Activated naive CD4-positive, alpha-beta T cell treated with anti-CD3 and anti-CD28 coated beads for 36 hours (primary cell): ENCODE results near the gene MYCN. TPM values are rescaled to one million over a fixed set of nuclear protein-coding genes. Genes with fewer than 3 reads are reported as not detected.
"Not testable (repeated sequence)": the region's sequence is repeated elsewhere in the genome, so short reads cannot be mapped to it uniquely, and the experiment has no call there.

Experiments
- CTCF ChIA-PET: fragments of 350-600 bp; sonication (Branson Sonifier 250); formaldehyde crosslinking; loops from one replicate; lab custom pipeline; 2021; ENCODE audit warnings: antibody characterized with exemption; lab: Charles Lee
- DNase-seq: peaks from one replicate; pipeline ENCODE4 v3.0.0-alpha.2; 2020
- H3K27ac Mint-ChIP-seq: one replicate; pipeline ENCODE4 v1.8.0; 2021; ENCODE audit warnings: mild to moderate bottlenecking, mixed read lengths
- H3K27me3 Mint-ChIP-seq: one replicate; pipeline ENCODE4 v1.8.0; 2021; ENCODE audit warnings: low read depth, mixed read lengths
- H3K36me3 Mint-ChIP-seq: one replicate; pipeline ENCODE4 v1.8.0; 2021; ENCODE audit warnings: low read depth, mixed read lengths
- H3K4me1 Mint-ChIP-seq: one replicate; pipeline ENCODE4 v1.8.0; 2021; ENCODE audit warnings: low read depth, mixed read lengths
- H3K4me3 Mint-ChIP-seq: one replicate; pipeline ENCODE4 v1.8.0; 2021; ENCODE audit warnings: mild to moderate bottlenecking, moderate library complexity, mixed read lengths
- H3K9me3 Mint-ChIP-seq: one replicate; pipeline ENCODE4 v1.8.0; 2021; ENCODE audit warnings: mixed read lengths
- intact Hi-C: fragments of 100-400 bp; cut with micrococcal nuclease; formaldehyde crosslinking; loops from one replicate; pipeline ENCODE4 v1.15.1; 2023
- total RNA-seq, 2 experiments: library from RNA; stranded (reverse); gene quantifications; one replicate each; pipeline ENCODE4 v1.2.3, GENCODE V29; 2021

Gene MYCN
- total RNA-seq, 2 experiments from 2014 or later, result 0.19 TPM; not detected in 1

DNA sequence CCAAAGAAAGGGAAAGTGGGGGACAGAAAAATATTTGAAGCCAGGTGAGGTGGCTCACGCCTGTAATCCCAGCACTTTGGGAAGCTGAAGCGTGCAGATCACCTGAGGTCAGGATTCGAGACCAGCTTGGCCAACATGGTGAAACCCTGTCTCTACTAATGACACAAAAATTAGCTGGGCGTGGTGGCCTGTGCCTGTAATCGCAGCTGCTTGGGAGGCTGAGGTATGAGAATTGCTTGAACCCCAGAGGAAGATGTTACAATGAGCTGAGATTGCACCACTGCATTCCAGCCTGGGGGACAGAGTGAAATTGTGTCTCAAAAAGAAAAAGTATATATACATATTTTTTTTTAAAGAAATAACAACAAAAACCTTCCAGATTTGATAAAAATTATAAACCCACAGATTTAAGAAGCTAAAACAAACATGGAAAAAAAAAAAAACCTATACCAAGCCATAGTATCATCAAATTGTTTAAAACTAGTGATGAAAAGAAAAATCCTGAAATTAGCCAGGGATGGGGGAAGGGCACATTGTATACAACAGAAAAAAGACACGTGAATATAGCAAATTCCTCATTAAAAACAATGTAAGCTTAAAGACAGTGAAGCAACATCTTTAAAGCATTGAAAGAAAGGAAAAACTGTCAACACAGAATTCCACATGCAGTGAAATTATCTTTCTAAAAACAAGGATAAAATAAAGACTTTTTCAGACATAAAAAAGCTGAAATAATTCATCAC, 40.4 kb upstream of the MYCN start:
- Mint-ChIP-seq H3K27ac (no peak overlapping the region), H3K9me3 (peaks cover 14% of the 10 kb centered on the region), H3K36me3 (no peaks in the 10 kb centered on the region), H3K4me3 (no peak overlapping the region), H3K4me1 (no peaks in the 10 kb centered on the region), H3K27me3 (no peaks in the 10 kb centered on the region)
- CTCF ChIA-PET, result interaction anchor here (0.6 kb wide), 1 partner anchor 31 kb away, joined by 3 read pairs; no protein-coding TSS in a partner anchor
- no peak for DNase-seq
- intact Hi-C loops, result no loop called here

GRCh38 chr2:15901095-15901807, 39.1 kb upstream of the MYCN start:
- peaks cover 14% of the 10 kb centered on the region for H3K9me3 Mint-ChIP-seq
- no peak overlapping the region for H3K27ac Mint-ChIP-seq
- H3K36me3 Mint-ChIP-seq, result no peaks in the 10 kb centered on the region
- no peaks in the 10 kb centered on the region for H3K4me1 Mint-ChIP-seq
- CTCF ChIA-PET, result no interaction called here
- no peak for DNase-seq
- peaks cover 4% of the 10 kb centered on the region for H3K27me3 Mint-ChIP-seq
- intact Hi-C loops, result no loop called here
- no peak overlapping the region for H3K4me3 Mint-ChIP-seq

DNA sequence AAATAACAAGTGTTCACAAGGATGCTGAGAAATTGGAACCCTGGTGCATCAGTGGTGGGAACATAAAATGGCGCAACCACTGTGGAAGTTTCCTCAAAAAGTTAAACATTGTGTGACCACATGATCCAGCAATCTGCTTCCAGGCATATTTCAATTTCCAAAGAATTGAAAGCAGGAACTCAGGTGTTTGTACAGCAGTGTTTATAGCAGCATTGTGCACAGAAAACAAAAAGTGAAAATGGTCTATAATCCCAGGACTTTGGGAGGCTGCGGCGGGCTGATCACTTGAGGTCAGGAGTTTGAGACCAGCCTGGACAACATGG, 38.6 kb upstream of the MYCN start:
- Mint-ChIP-seq H3K27ac (no peak overlapping the region), H3K4me1 (no peaks in the 10 kb centered on the region), H3K36me3 (no peaks in the 10 kb centered on the region), H3K4me3 (no peak overlapping the region), H3K27me3 (peaks cover 5% of the 10 kb centered on the region), H3K9me3 (peaks cover 12% of the 10 kb centered on the region)
- intact Hi-C loops, result no loop called here
- CTCF ChIA-PET, result no interaction called here
- no peak for DNase-seq

- H3K27ac Mint-ChIP-seq, H3K4me3 Mint-ChIP-seq, DNase-seq, H3K4me1 Mint-ChIP-seq, H3K36me3 Mint-ChIP-seq, H3K27me3 Mint-ChIP-seq, H3K9me3 Mint-ChIP-seq, intact Hi-C loops: not testable (repeated sequence)
- CTCF ChIA-PET, result interaction anchor here (0.5 kb wide), 1 partner anchor 11 kb away, joined by 3 read pairs; no protein-coding TSS in a partner anchor
Observed at GRCh38 chr2:15903910-15904309, 36.4 kb upstream of the MYCN start.

DNA sequence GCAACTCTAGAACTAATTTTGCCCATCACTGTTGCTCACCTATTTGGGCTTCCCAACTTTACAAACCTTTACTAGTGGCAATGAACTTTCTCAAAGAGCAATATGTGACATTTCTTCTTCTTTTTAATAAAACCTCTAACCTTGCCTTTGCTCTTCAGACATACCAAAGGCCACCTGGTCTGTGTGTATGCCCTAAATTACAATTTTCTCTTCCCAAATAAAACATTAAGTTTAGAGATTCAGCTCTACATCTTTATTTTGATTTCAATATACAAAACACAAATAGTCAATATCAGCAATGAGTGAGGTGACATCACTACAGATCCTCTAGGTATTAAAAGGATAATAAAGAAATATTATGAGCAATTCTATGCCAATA, 35.1 kb upstream of the MYCN start:
- intact Hi-C loops, result no loop called here
- CTCF ChIA-PET, result no interaction called here
- H3K4me1 Mint-ChIP-seq, result no peaks in the 10 kb centered on the region
- no peak overlapping the region for H3K4me3 Mint-ChIP-seq
- no peaks in the 10 kb centered on the region for H3K9me3 Mint-ChIP-seq
- peaks cover 9% of the 10 kb centered on the region for H3K27me3 Mint-ChIP-seq
- no peaks in the 10 kb centered on the region for H3K36me3 Mint-ChIP-seq
- H3K27ac Mint-ChIP-seq, result no peak overlapping the region
- no peak for DNase-seq

DNA sequence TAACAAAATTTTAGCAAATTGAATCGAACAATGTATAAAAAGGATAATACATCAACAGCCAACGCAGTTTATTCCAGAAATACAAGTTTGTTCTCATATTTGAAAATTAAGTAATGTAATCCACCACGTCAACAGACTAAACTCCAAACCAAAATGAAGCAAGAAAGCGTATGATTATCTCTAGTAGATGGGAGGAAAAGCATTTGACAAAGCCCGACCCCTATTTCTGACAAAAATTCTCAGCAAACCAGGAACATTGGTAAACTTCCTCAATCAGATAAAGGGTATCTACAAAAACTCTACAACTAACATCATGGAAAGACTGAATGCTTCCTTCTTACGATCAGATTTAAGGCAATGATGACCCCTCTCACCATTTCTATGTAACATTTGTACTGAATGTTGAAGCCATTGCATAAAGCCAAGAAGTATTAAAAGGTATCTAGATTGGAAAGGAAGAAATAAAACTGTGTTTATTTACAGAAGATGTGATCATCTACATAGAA, 34.3 kb upstream of the MYCN start:
- intact Hi-C loops, result no loop called here
- no peak for DNase-seq
- H3K9me3 Mint-ChIP-seq, result no peaks in the 10 kb centered on the region
- no peak overlapping the region for H3K27ac Mint-ChIP-seq
- peaks cover 9% of the 10 kb centered on the region for H3K27me3 Mint-ChIP-seq
- no peak overlapping the region for H3K4me3 Mint-ChIP-seq
- no peaks in the 10 kb centered on the region for H3K4me1 Mint-ChIP-seq
- CTCF ChIA-PET, result no interaction called here
- H3K36me3 Mint-ChIP-seq, result no peaks in the 10 kb centered on the region

GRCh38 chr2:15906778-15907177, 33.6 kb upstream of the MYCN start:
- Mint-ChIP-seq H3K9me3 (no peaks in the 10 kb centered on the region), H3K36me3 (no peaks in the 10 kb centered on the region), H3K27me3 (peaks cover 9% of the 10 kb centered on the region), H3K4me1 (no peaks in the 10 kb centered on the region), H3K27ac (no peak overlapping the region), H3K4me3 (no peak overlapping the region)
- no peak for DNase-seq
- intact Hi-C loops, result no loop called here
- CTCF ChIA-PET, result interaction anchor here (0.6 kb wide), 1 partner anchor 245 kb away, joined by 3 read pairs; no protein-coding TSS in a partner anchor

DNA sequence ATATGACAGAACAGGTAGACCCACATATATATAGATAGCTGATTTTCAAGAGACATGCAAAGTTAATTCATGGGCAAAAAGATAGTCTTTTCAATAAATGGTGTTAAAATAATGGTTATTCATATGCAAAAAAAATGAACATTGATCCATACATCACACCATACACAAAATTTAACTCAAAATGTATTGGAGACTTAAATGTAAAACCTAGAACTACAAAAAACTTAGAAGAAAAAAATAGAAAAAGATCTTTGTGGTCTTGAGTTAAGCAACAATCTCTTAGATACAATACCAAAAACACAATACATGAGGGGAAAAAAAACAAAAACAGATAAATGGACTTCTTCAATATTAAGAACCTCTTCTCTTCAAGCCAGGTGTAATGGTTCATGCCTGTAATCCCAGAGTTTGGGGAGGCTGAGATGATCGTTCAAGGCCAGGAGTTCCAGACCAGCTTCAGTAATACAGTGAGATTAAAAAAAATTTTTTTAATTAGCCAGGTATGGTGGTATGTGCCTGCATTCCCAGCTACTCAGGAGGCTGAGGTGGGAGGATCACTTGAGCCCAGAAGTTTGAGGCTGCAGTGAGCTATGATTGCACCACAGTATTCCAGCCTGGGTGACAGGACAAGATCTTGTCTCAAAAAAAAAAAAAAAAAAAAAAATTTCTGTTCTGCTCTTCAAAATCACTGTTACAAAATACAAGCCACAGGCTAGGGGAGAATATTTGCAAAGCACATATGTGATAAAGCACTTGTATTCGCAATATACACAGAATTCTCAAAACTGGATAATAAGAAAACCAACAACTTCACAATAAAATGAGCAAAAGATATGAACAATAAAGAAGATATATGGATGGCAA, 32.7 kb upstream of the MYCN start:
- CTCF ChIA-PET, result no interaction called here
- DNase-seq, result no peak
- H3K36me3 Mint-ChIP-seq, result no peaks in the 10 kb centered on the region
- H3K9me3 Mint-ChIP-seq, result no peaks in the 10 kb centered on the region
- H3K4me3 Mint-ChIP-seq, result no peak overlapping the region
- peaks cover 9% of the 10 kb centered on the region for H3K27me3 Mint-ChIP-seq
- no peak overlapping the region for H3K27ac Mint-ChIP-seq
- intact Hi-C loops, result no loop called here
- H3K4me1 Mint-ChIP-seq, result no peaks in the 10 kb centered on the region

- H3K4me3 Mint-ChIP-seq, result no peak overlapping the region
- H3K9me3 Mint-ChIP-seq, result no peaks in the 10 kb centered on the region
- DNase-seq, result no peak
- CTCF ChIA-PET, result no interaction called here
- H3K4me1 Mint-ChIP-seq, result no peaks in the 10 kb centered on the region
- no peaks in the 10 kb centered on the region for H3K36me3 Mint-ChIP-seq
- no peak overlapping the region for H3K27ac Mint-ChIP-seq
- peaks cover 9% of the 10 kb centered on the region for H3K27me3 Mint-ChIP-seq
- intact Hi-C loops, result no loop called here
Observed at GRCh38 chr2:15908371-15908770, 32.0 kb upstream of the MYCN start.

- H3K27me3 Mint-ChIP-seq, result peaks cover 9% of the 10 kb centered on the region
- CTCF ChIA-PET, result no interaction called here
- no peak overlapping the region for H3K4me3 Mint-ChIP-seq
- DNase-seq, result no peak
- no peaks in the 10 kb centered on the region for H3K4me1 Mint-ChIP-seq
- intact Hi-C loops, result no loop called here
- no peaks in the 10 kb centered on the region for H3K9me3 Mint-ChIP-seq
- no peaks in the 10 kb centered on the region for H3K36me3 Mint-ChIP-seq
- H3K27ac Mint-ChIP-seq, result no peak overlapping the region
Observed at GRCh38 chr2:15909157-15909556, 31.2 kb upstream of the MYCN start.

- Mint-ChIP-seq H3K36me3 (no peaks in the 10 kb centered on the region), H3K4me3 (no peak overlapping the region), H3K4me1 (no peaks in the 10 kb centered on the region), H3K27ac (no peak overlapping the region), H3K9me3 (no peaks in the 10 kb centered on the region), H3K27me3 (peaks cover 9% of the 10 kb centered on the region)
- CTCF ChIA-PET, result no interaction called here
- DNase-seq, result no peak
- intact Hi-C loops, result no loop called here
Observed at GRCh38 chr2:15909736-15910135, 30.6 kb upstream of the MYCN start.

DNA sequence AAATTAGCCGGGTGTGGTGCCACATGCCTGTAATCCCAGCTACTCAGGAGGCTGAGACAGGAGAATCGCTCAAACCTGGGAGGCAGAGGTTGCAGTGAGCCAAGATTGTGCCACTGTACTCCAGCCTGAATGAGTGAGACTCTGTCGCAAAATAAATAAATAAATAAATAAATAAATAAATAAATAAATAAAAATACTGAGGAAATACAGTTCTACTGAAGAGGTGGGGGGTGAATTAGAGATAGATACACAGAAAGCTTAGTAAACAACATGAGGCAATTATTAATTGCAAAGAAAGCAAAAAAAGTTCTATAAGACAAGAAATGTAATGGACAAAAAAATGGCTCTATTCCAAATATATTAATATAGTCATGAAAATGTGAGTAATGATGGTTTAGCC, 29.1 kb upstream of the MYCN start:
- H3K4me1 Mint-ChIP-seq, H3K27ac Mint-ChIP-seq, H3K9me3 Mint-ChIP-seq, DNase-seq, H3K36me3 Mint-ChIP-seq, H3K4me3 Mint-ChIP-seq, H3K27me3 Mint-ChIP-seq, intact Hi-C loops: not testable (repeated sequence)
- CTCF ChIA-PET, result interaction anchor here (0.6 kb wide), 1 partner anchor 374 kb away, joined by 8 read pairs; no protein-coding TSS in a partner anchor
